Prostate gland (tissue), 2 donors: ENCODE data around the gene FBXW8. TPM values are rescaled to one million over a fixed set of nuclear protein-coding genes. Genes with fewer than 3 reads are reported as not detected.

Experiments
- DNase-seq: peaks from one replicate; pipeline ENCODE4 v3.0.0-alpha.2; 2019; ENCODE audit warnings: low spot score
- H3K27ac ChIP-seq, 2 donors: fragments of 200-600 bp; sonication (generic); 2 replicates each; pipeline ENCODE4 v1.5.1; 2017 to 2019
- H3K27me3 ChIP-seq: fragments of 200-600 bp; sonication (generic); replicated peaks from 2 replicates; pipeline ENCODE4 v1.5.1; 2019; ENCODE audit not compliant: insufficient read depth
- H3K36me3 ChIP-seq, 2 donors: fragments of 200-600 bp; sonication (generic); 1 replicate in 1 of 2; 2 replicates in 1 of 2; pipeline versions ENCODE4 v1.5.1 to v1.8.1; 2017 to 2019
- H3K4me1 ChIP-seq: fragments of 200-600 bp; sonication (generic); replicated peaks from 2 replicates; pipeline ENCODE4 v1.5.1; 2019
- H3K4me3 ChIP-seq, 2 donors: fragments of 200-600 bp; sonication (generic); 2 replicates each; pipeline ENCODE4 v1.5.1; 2017 to 2019
- H3K9me3 ChIP-seq: fragments of 200-600 bp; sonication (generic); 2 replicates; pipeline ENCODE4 v1.5.1; 2017
- CTCF ChIP-seq, 4 experiments: fragments of 200-600 bp in 2 of 4; fragments of 450-650 bp in 2 of 4; sonication (generic) in 2 of 4; IDR thresholded peaks; 1 replicate in 3 of 4; 2 replicates in 1 of 4; pipeline ENCODE4 v1.5.1; 2016 to 2019; ENCODE audit warnings: antibody characterized with exemption in 4 of 4, mild to moderate bottlenecking in 2 of 4, moderate library complexity in 2 of 4
- POLR2A ChIP-seq: fragments of 450-650 bp; IDR thresholded peaks from one replicate; pipeline ENCODE4 v1.6.1; 2016; ENCODE audit warnings: antibody characterized with exemption, mild to moderate bottlenecking
- POLR2AphosphoS5 ChIP-seq: sonication (generic); formaldehyde crosslinking; IDR thresholded peaks from one replicate; pipeline ENCODE4 v1.6.1; 2017; ENCODE audit warnings: antibody characterized with exemption
- WGBS: methylation state at CpG from one replicate; pipeline ENCODE4 v1.1.5; 2018; 5-methylcytosine and 5-hydroxymethylcytosine counted together
- intact Hi-C: fragments of 100-400 bp; cut with DNase I; formaldehyde crosslinking; loops from one replicate; pipeline ENCODE4 v1.14.2; 2022
- total RNA-seq, 2 donors: library from RNA; depleted of rRNA; stranded (reverse); fragments of >200 nt; gene quantifications; one replicate each; pipeline ENCODE4 v1.1.0, GENCODE V29; 2016

Gene FBXW8
- total RNA-seq, 2 donors from 2014 or later, result 20.8 to 26.7 TPM

- DNase-seq, result no peak
- TF ChIP-seq POLR2AphosphoS5, result no peak
- TF ChIP-seq CTCF (IDR thresholded peaks at IDR 0.05), result no peak
- TF ChIP-seq POLR2A, result no peak
- H3K9me3 ChIP-seq, result no peaks in the 10 kb centered on the region
- no peak overlapping the region for H3K27ac ChIP-seq
- intact Hi-C loops, result no loop called here
- WGBS, result 44% methylated on average over 8 of the region's 8 CpGs
- no peaks in the 10 kb centered on the region for H3K27me3 ChIP-seq
- no peak overlapping the region for H3K4me3 ChIP-seq
- no peaks in the 10 kb centered on the region for H3K4me1 ChIP-seq
- no peaks in the 10 kb centered on the region for H3K36me3 ChIP-seq
Observed at GRCh38 chr12:116926283-116927243, 15.8 kb downstream of the FBXW8 start.

DNA sequence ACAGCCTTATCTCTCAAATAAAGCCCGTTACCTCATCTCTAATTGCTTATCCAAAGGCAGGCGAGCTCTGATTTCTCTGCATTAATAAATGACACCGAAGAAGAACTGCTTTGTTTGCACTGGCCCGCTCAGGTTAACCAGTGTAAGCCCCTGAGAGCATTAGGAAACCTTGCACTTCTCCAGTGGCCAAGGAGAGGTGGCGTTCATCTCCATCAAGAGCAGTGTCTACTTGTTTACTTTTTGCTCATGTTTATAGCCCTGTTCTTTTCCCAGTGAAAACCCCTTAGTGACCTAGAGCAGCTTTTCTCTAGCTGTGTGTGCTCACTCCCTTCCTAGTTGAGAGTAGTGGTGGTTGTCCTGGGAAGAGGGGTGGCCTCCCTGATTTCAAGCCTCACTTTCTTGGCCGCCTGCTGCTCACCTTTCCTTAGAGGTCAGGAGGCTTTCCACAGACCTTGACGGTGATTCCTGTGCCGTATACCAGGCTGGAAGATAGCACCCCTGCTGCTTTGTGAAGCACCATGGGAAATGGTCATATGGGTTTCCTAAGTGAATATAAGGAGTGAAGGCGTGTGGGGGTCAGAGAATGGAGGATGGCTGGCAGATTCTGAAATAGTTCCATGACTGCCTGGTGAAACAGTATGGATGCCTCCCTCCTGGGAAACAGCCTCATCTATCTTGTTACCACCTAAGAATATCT lies 16.6 kb downstream of the FBXW8 start:
- Histone ChIP-seq H3K36me3 (no peaks in the 10 kb centered on the region), H3K27ac (no peak overlapping the region), H3K4me1 (no peaks in the 10 kb centered on the region), H3K27me3 (no peaks in the 10 kb centered on the region), H3K4me3 (no peak overlapping the region), H3K9me3 (no peaks in the 10 kb centered on the region)
- 52% methylated on average over 9 of the region's 9 CpGs for WGBS
- intact Hi-C loops, result no loop called here
- no peak for TF ChIP-seq POLR2AphosphoS5
- no peak for TF ChIP-seq CTCF (IDR thresholded peaks at IDR 0.05)
- no peak for TF ChIP-seq POLR2A
- no peak for DNase-seq

DNA sequence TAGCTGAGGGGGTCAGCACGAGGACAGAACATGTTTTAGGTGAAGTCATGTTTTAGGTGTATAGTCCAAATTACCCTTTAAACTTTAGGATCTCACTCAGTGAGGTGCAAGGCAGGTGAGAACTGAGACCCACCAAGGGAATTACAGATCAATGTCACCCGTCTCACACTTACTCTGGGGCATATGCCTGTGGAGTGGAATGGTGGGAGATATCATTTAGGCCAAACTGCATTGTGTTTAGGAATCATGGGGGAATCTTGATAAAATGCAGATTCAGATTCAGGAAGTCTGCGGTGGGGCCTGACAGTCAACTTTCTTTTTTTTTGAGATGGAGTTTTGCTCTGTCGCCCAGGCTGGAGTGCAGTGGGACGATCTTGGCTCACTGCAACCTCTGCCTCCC lies 17.8 kb downstream of the FBXW8 start:
- no peak for DNase-seq
- H3K27me3 ChIP-seq, result no peaks in the 10 kb centered on the region
- no peaks in the 10 kb centered on the region for H3K9me3 ChIP-seq
- H3K36me3 ChIP-seq, result no peaks in the 10 kb centered on the region
- H3K4me1 ChIP-seq, result peaks cover 4% of the 10 kb centered on the region
- no peak for TF ChIP-seq POLR2A
- TF ChIP-seq CTCF (IDR thresholded peaks at IDR 0.05), result no peak
- no peak for TF ChIP-seq POLR2AphosphoS5
- H3K4me3 ChIP-seq, result no peak overlapping the region
- H3K27ac ChIP-seq, result no peak overlapping the region
- intact Hi-C loops, result no loop called here
- WGBS, result 96% methylated on average over 5 of the region's 5 CpGs

DNA sequence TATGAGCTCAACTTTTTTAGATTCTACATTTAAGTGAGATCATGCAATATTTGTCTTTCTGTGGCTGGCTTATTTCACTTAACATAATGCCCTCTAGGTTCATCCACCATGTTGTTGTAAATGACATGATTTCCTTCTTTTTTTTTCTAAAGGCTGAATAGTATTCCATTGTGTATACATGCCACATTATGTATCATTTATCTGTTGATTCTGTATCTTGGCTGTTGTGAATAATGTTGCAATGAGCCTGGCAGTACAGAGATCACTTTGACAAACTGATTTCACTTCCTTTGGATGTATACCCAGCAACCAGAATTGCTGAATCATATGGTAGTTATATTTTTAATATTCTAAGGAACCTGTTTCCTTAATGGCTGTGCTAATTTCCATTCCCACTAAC lies 19.1 kb downstream of the FBXW8 start:
- H3K36me3 ChIP-seq, result no peaks in the 10 kb centered on the region
- H3K4me1 ChIP-seq, result peaks cover 7% of the 10 kb centered on the region
- DNase-seq, result no peak
- no peak for TF ChIP-seq CTCF (IDR thresholded peaks at IDR 0.05)
- no peak for TF ChIP-seq POLR2AphosphoS5
- TF ChIP-seq POLR2A, result no peak
- H3K27ac ChIP-seq, result no peak overlapping the region
- intact Hi-C loops, result no loop called here
- no peaks in the 10 kb centered on the region for H3K9me3 ChIP-seq
- H3K27me3 ChIP-seq, result no peaks in the 10 kb centered on the region
- no peak overlapping the region for H3K4me3 ChIP-seq
